GM18951 (cell line): ENCODE results near the gene ESPN.

Experiments
- POLR2A ChIP-seq: IDR thresholded peaks from 4 replicates; pipeline ENCODE4 v1.6.1; 2011; ENCODE audit warnings: mild to moderate bottlenecking; ENCODE audit not compliant: insufficient read length, insufficient read depth; ENCODE audit errors: extremely low read depth
- in situ Hi-C: fragments of 300-500 bp; cut with MboI; formaldehyde crosslinking; loops from one replicate; pipeline ENCODE4 v1.12.0; 2022; ENCODE audit warnings: low sequenced_read_pairs, mixed read lengths, inconsistent platforms; ENCODE audit not compliant: unreplicated experiment

ESPN gene

GRCh38 chr1:6487804-6488484 is 63.4 kb downstream of the ESPN start:
- TF ChIP-seq POLR2A = no peak

DNA sequence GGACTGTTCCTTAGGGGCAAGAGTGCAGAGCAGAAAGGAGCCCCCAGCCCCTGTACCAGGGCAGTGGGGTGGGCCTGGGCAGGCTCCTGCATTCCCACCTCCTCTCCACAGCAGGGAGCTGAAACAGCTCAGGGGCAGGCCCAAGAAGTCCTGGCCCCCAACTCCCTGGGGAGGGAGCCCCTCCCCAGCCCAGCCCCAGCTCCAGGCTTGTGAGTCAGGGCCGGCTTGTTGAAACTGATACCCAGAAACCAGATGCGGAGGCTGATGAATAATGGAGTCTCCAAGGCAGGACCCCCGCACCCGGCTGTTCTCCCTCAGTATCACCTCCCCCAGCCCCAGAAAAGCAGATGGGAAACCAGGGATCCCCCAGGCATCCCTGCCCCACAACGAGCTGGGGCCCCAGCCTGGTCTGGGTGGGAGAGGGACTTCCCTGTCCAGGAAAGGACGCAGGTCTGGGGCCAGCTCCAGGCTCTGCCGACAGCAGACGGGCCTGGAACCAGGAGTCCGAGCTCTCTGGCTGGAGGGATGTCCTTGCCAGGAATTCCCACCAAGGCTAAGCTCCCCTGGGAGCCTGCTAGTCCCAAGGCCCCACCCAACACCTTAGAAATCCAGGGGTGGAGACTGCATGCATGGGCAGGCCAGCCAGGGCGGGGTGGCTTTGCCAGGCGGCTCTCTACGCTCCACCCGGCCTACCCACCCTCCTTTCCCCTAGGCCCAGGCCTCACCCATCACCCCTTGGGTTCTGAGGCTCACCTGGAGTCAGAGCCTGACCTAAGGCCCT is 64.2 kb downstream of the ESPN start:
- TF ChIP-seq POLR2A = no peak
- in situ Hi-C loops = no loop called here

More at GRCh38 chr1:6487804-6488484, 63.4 kb downstream of the ESPN start:
- in situ Hi-C loops = no loop called here

DNA sequence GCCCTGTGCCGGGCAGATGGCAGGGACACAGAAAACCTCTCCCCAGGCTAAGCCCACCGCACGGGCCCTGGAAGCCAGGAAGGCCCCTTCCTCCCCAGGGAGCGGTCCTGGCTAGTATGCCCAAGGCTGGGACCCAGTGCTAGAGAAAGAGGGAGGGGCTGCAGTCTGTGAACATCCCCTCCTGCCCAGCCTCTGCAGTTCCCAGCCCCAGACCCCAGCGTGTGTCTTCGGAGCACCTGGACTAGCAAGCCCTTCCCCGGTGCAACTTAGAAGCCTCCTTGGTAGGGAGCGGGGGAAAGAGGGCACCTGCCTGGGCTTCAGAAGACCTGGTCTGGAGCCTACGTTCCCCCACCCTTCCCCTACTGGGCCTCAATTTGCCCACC is 64.8 kb downstream of the ESPN start:
- in situ Hi-C loops = no loop called here
- TF ChIP-seq POLR2A = no peak

DNA sequence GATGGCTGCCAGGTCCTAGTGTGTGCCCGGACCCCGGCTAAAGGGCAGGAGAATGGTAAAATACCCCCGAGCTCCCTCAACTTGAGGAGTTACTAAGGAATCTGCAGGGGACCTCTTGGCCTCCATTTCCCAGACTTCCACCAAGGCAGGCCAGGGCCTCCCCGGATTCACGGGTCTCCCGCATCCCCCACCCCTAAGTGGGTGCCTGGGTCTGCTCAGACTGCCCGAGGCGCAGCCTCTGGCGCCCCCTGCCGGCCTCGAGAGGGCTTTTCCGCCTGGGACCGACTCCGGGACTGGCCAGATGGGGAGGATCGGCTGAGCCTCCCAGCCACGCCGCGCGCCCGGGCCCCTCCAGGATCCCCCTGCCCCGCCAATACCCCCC is 65.2 kb downstream of the ESPN start:
- in situ Hi-C loops = loop anchor here (10.0 kb wide), 1 partner anchor 145 kb away; no protein-coding TSS in a partner anchor
- peak; percentile 11 for TF ChIP-seq POLR2A

GRCh38 chr1:6490181-6491080 is 65.9 kb downstream of the ESPN start:
- in situ Hi-C loops = loop anchor here (10.0 kb wide), 1 partner anchor 144 kb away; no protein-coding TSS in a partner anchor

GRCh38 chr1:6491081-6491449 is 66.5 kb downstream of the ESPN start:
- in situ Hi-C loops = loop anchor here (10.0 kb wide), 1 partner anchor 144 kb away; no protein-coding TSS in a partner anchor
- no peak for TF ChIP-seq POLR2A

More at GRCh38 chr1:6490181-6491080, 65.9 kb downstream of the ESPN start:
- peak; percentile 50 for TF ChIP-seq POLR2A

GRCh38 chr1:6491480-6491962 is 66.9 kb downstream of the ESPN start, which contains the start of gene PLEKHG5:
TSS of gene PLEKHG5 (minus strand) at chr1:6491667. CDS start at chr1:6477571, 14,096 bp downstream.
- in situ Hi-C loops = loop anchor here (10.0 kb wide), 1 partner anchor 143 kb away; no protein-coding TSS in a partner anchor
- no peak for TF ChIP-seq POLR2A

DNA sequence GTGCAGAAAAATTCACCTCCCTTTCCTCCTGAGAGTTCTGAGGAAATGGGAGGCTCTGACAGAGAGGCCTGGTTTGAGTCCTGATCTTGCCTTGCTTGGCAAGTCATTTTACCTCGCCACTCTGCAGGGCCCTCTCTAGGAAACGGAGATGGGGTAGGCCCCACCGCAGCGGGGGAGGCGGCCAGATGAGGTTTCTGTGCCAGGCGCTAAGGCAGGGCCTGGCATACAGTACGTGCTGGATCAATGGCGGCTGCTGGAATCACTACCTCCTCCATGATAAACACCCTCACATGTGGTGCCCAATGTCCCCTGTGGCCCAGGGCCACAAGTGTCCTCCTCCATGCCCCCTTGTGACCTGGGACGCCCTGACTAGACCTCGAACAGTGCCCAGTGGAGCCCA is 67.4 kb downstream of the ESPN start:
- in situ Hi-C loops = loop anchor here (10.0 kb wide), 1 partner anchor 143 kb away; no protein-coding TSS in a partner anchor

GRCh38 chr1:6493834-6494223 is 69.3 kb downstream of the ESPN start:
- in situ Hi-C loops = loop anchor here (10.0 kb wide), 1 partner anchor 141 kb away; no protein-coding TSS in a partner anchor

More for the DNA sequence above, 67.4 kb downstream of the ESPN start:
- no peak for TF ChIP-seq POLR2A

DNA sequence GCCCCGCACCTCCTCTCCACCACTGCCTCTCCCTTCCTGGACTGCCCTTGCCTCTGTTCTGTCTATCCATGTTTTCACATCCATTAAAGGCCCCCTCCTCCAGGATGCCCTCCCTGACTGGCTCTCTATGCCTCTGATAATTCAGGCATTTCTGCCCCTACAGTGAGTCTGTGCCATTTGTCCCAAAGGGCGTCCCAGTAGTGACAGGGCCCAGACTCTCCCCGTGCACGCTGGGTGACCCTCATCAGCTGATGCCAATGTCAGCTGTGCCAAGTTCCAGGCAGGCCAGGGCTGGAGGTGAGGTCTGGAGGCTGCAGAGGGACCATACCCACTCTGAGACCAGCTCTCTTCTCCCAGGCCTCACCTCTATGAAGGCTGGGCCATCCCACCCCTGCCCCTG is 70.1 kb downstream of the ESPN start:
- in situ Hi-C loops = loop anchor here (10.0 kb wide), 1 partner anchor 140 kb away; no protein-coding TSS in a partner anchor
- no peak for TF ChIP-seq POLR2A

- no peak for TF ChIP-seq POLR2A
- in situ Hi-C loops = loop anchor here (10.0 kb wide), 1 partner anchor 140 kb away; no protein-coding TSS in a partner anchor
Observed at GRCh38 chr1:6495041-6495441, 70.5 kb downstream of the ESPN start.

DNA sequence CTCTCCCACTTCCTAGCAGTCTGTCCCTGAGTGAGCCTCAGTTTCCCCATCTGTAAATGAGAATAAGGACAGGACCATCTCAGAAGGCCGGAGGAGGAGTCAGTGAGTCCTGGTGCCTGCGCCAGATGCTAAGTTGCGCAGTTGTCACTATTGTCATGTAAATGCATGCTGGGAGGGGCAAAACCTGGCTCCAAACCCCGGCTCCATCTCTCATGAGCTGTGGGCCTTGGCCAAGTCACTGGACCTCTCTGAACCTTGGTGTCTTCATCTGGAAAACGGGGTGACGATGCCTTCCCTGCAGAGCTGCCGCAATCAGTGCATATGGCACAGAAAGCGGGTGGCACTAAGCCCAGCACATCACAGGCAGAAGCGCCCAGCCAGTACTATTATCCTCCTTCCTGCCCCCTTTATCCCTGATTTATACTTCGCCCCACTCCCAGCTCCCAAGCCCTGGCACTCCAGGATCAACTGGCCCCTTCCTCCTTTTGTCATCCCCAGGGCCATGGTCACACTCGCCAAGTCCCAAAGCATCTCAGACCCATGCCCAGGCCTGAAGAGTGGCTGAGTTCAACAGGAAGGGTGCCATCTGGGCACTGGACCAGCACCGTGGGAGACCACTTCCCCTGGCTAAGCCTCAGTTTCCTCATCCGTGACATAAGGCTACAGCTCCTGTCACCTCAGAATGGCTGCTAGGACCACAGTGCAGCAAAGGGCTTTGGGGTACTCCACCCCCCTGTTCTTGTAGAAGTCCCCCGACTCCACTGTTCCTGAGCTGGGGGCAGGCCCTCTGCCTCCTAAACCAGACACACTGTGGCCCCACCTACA is 71.2 kb downstream of the ESPN start:
- in situ Hi-C loops = loop anchor here (10.0 kb wide), 1 partner anchor 139 kb away; no protein-coding TSS in a partner anchor
- no peak for TF ChIP-seq POLR2A
